Gastrocnemius medialis (tissue), 4 donors: ENCODE data around the gene ST8SIA1. TPM values are rescaled to one million over a fixed set of nuclear protein-coding genes. Genes with fewer than 3 reads are reported as not detected.

ENCODE experiments used
- ATAC-seq, 2 donors: fragments of 150-250 bp; one replicate each; pipeline ENCODE4 v1.9.1; 2016
- DNase-seq, 2 donors: peaks; one replicate each; pipeline ENCODE4 v3.0.0-alpha.2; 2019
- H3K27ac ChIP-seq, 4 donors: fragments of 200-600 bp; sonication (generic); 1 replicate in 1 of 4; 2 replicates in 3 of 4; pipeline ENCODE4 v1.5.1; 2016 to 2018; ENCODE audit warnings: mild to moderate bottlenecking in 2 of 4, moderate library complexity in 1 of 4
- H3K27me3 ChIP-seq, 3 donors: fragments of 200-600 bp; sonication (generic) in 2 of 3; 1 replicate in 1 of 3; 2 replicates in 2 of 3; pipeline versions ENCODE4 v1.5.1 to v1.6.0; 2016 to 2019; ENCODE audit warnings: mild to moderate bottlenecking in 1 of 3, moderate library complexity in 1 of 3
- H3K36me3 ChIP-seq, 2 donors: fragments of 200-600 bp; sonication (generic) in 1 of 2; one replicate each; pipeline ENCODE4 v1.5.1; 2017 to 2018
- H3K4me1 ChIP-seq, 2 donors: fragments of 200-600 bp; sonication (generic) in 1 of 2; one replicate each; pipeline ENCODE4 v1.5.1; 2016 to 2017; ENCODE audit warnings: mild to moderate bottlenecking in 2 of 2
- H3K4me3 ChIP-seq, 4 donors: fragments of 200-600 bp; sonication (generic) in 3 of 4; 1 replicate in 1 of 4; 2 replicates in 3 of 4; pipeline ENCODE4 v1.5.1; 2016 to 2019; ENCODE audit warnings: mild to moderate bottlenecking in 2 of 4
- H3K9me3 ChIP-seq, 3 donors: fragments of 200-600 bp; sonication (generic) in 2 of 3; 1 replicate in 1 of 3; 2 replicates in 2 of 3; pipeline ENCODE4 v1.5.1; 2016 to 2019
- CTCF ChIP-seq, 5 experiments: fragments of 450-650 bp in 3 of 5; fragments of 200-600 bp in 2 of 5; sonication (generic) in 2 of 5; IDR thresholded peaks in 4 of 5; conservative IDR thresholded peaks in 1 of 5; 1 replicate in 4 of 5; 2 replicates in 1 of 5; pipeline ENCODE4 v1.5.1; 2016 to 2019; ENCODE audit warnings: antibody characterized with exemption in 5 of 5, mild to moderate bottlenecking in 3 of 5, moderate library complexity in 3 of 5
- POLR2A ChIP-seq, 2 donors: fragments of 450-650 bp; IDR thresholded peaks; one replicate each; pipeline ENCODE4 v1.6.1; 2017; ENCODE audit warnings: antibody characterized with exemption in 2 of 2, mild to moderate bottlenecking in 2 of 2, moderate library complexity in 2 of 2
- in situ Hi-C, 4 donors: fragments of 200-750 bp; cut with MboI; loops; one replicate each; pipeline versions ENCODE4 v1.15.0 to v1.8.0; 2017; ENCODE audit warnings: low sequenced_read_pairs in 4 of 4
- intact Hi-C: fragments of 100-400 bp; cut with DNase I; formaldehyde crosslinking; loops from one replicate; pipeline ENCODE4 v1.15.1; 2023; ENCODE audit warnings: low total_unique reads
- total RNA-seq, 4 donors: library from RNA; depleted of rRNA; stranded (reverse); fragments of >200 nt; gene quantifications; one replicate each; pipeline versions ENCODE4 v1.1.0 to v1.2.3, GENCODE V29; 2016

The ST8SIA1 gene
- total RNA-seq, 4 donors from 2014 or later, result 0.17 to 2.5 (median 0.67) TPM

DNA sequence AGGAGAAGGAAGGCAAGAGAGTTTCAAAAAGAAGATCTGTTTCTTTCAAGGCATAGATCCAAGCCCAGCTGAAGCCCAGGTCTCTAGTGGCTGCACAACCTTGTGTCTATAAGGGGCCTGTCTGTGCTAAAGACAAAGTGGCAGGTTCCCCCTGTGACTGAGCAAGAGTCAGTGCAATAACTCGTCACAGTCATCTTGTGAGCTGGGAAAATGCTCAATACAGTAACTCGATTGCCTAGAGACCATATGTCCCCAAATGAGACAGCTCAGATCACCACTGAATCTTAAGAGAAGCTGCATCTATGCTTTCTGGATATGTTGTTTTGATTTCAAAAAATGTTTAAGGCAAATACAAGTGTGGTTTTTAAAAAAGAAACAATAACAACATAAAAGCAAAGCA is 24.2 kb downstream of the ST8SIA1 start:
- H3K9me3 ChIP-seq, result no peaks in the 10 kb centered on the region
- intact Hi-C loops (loop anchor here (5.0 kb wide), 1 partner anchor 38 kb away; no protein-coding TSS in a partner anchor), in situ Hi-C loops (no loop called here)
- ATAC-seq, result no peak
- no peaks in the 10 kb centered on the region for H3K36me3 ChIP-seq
- TF ChIP-seq POLR2A (IDR thresholded peaks at IDR 0.05) (no peak), CTCF (IDR thresholded peaks at IDR 0.05 in 4 of 5, conservative IDR thresholded peaks at IDR 0.05 in 1 of 5) (no peak)
- DNase-seq, result no peak
- no peaks in the 10 kb centered on the region for H3K27me3 ChIP-seq
- no peak overlapping the region for H3K27ac ChIP-seq
- no peaks in the 10 kb centered on the region for H3K4me1 ChIP-seq
- no peak overlapping the region for H3K4me3 ChIP-seq

- TF ChIP-seq CTCF (IDR thresholded peaks at IDR 0.05 in 4 of 5, conservative IDR thresholded peaks at IDR 0.05 in 1 of 5), result no peak
- TF ChIP-seq POLR2A (IDR thresholded peaks at IDR 0.05), result no peak
- ATAC-seq, result no peak
- Histone ChIP-seq H3K4me1 (no peaks in the 10 kb centered on the region), H3K36me3 (no peaks in the 10 kb centered on the region), H3K27me3 (no peaks in the 10 kb centered on the region), H3K27ac (no peak overlapping the region), H3K4me3 (no peak overlapping the region), H3K9me3 (no peaks in the 10 kb centered on the region)
- intact Hi-C loops, result no loop called here
- in situ Hi-C loops, result no loop called here
- no peak for DNase-seq
Observed at GRCh38 chr12:22307811-22308210, 26.7 kb downstream of the ST8SIA1 start.

DNA sequence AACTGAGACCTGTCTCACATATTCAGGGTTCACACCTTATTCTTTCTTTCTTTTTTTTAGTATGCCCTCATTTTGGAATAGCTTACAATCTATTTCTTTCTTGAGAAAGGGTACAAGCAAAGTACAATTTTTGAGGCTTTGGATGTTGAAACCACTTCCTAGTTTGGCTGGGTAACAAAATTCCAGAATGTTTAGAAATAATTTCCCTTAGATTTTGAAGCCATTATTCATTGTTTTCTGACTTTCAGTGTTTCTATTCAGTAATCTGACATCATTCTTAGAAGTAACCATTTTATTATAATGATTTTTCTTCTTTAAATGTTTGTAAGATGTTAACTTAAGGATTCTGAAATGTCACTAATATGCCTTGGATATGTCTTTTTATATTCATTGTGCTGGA is 28.2 kb downstream of the ST8SIA1 start:
- Histone ChIP-seq H3K9me3 (no peaks in the 10 kb centered on the region), H3K36me3 (no peaks in the 10 kb centered on the region), H3K4me3 (no peak overlapping the region), H3K4me1 (no peaks in the 10 kb centered on the region), H3K27me3 (no peaks in the 10 kb centered on the region), H3K27ac (no peak overlapping the region)
- ATAC-seq (no peak), DNase-seq (no peak)
- in situ Hi-C loops, result no loop called here
- TF ChIP-seq POLR2A (IDR thresholded peaks at IDR 0.05) (no peak), CTCF (IDR thresholded peaks at IDR 0.05 in 4 of 5, conservative IDR thresholded peaks at IDR 0.05 in 1 of 5) (no peak)
- intact Hi-C loops, result no loop called here

DNA sequence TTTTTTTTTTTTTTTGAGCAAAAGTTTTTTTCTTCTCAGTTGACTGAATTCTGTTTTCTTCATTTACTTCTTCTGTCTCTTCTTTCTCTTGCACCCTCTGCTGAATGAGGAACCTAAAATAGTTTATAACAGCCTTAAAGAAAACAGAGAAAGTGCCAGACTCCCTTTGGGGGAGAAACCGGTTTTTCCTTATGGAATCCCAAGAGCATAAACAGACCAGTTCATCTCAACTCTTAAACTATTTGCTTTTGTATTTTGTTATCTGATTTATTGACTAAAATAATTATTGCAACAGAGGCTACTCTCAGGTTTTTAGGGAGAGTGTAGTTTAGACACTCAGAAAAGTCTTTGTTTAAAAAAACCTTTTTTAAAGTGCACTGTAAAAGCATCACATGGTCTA is 30.2 kb downstream of the ST8SIA1 start:
- no peak for ATAC-seq
- TF ChIP-seq CTCF (IDR thresholded peaks at IDR 0.05 in 4 of 5, conservative IDR thresholded peaks at IDR 0.05 in 1 of 5) (no peak), POLR2A (IDR thresholded peaks at IDR 0.05) (no peak)
- Histone ChIP-seq H3K4me3 (no peak overlapping the region), H3K27me3 (no peaks in the 10 kb centered on the region), H3K27ac (no peak overlapping the region), H3K9me3 (no peaks in the 10 kb centered on the region), H3K36me3 (no peaks in the 10 kb centered on the region), H3K4me1 (no peaks in the 10 kb centered on the region)
- in situ Hi-C loops (no loop called here), intact Hi-C loops (no loop called here)
- DNase-seq, result no peak

DNA sequence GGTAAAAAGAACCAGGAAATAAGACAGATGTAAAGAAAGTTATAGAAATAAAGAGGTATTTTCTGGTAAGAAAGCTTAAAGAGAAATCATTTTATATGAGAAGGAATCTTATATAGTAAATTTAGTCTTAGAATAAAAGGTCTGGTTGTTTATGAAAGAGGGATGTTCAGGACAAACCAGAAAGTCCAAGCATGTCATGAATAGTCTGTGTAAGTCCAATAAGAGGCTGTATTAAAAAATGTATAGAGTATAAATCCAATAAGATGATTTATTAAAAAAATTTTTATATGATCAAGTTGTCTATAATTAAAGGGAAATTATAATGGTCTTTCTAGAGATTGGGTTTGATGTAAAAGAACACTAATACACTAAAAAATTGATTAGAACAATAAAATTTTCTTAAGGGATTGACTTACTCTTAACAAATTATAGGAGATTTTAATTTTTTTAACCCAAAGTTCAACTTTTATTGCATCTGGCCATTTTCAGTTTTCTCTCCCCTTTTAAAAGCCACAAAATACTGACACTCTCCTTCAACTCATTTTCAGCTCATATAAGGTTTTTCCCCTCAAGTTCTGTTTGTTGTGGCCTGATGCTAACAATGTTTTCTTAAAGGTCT is 35.1 kb downstream of the ST8SIA1 start:
- no peaks in the 10 kb centered on the region for H3K9me3 ChIP-seq
- no peaks in the 10 kb centered on the region for H3K27me3 ChIP-seq
- no peaks in the 10 kb centered on the region for H3K4me1 ChIP-seq
- in situ Hi-C loops (no loop called here), intact Hi-C loops (no loop called here)
- TF ChIP-seq POLR2A (IDR thresholded peaks at IDR 0.05) (no peak), CTCF (IDR thresholded peaks at IDR 0.05 in 4 of 5, conservative IDR thresholded peaks at IDR 0.05 in 1 of 5) (no peak)
- ATAC-seq (no peak), DNase-seq (no peak)
- H3K27ac ChIP-seq, result no peak overlapping the region
- H3K36me3 ChIP-seq, result no peaks in the 10 kb centered on the region
- no peak overlapping the region for H3K4me3 ChIP-seq
